Left lung (tissue), 10 donors: ENCODE measurements around the gene NAGLU. TPM values are rescaled to one million over a fixed set of nuclear protein-coding genes. Genes with fewer than 3 reads are reported as not detected.

Experiments
- ATAC-seq: fragments of 200-7000 bp; cut with Tn5 transposase; one replicate; pipeline ENCODE4 v1.9.1; 2020; ENCODE audit warnings: moderate library complexity
- DNase-seq, 4 donors: peaks; one replicate each; pipeline ENCODE4 v3.0.0-alpha.2; 2013 to 2020
- H3K27ac ChIP-seq, 2 donors: fragments of 200-600 bp; sonication (generic) in 1 of 2; one replicate each; pipeline versions ENCODE4 v1.5.0 to v1.8.0; 2020 to 2021
- H3K27me3 ChIP-seq, 2 donors: fragments of 200-600 bp; sonication (generic) in 1 of 2; one replicate each; pipeline versions ENCODE4 v1.5.0 to v1.8.0; 2020 to 2021
- H3K36me3 ChIP-seq, 2 donors: fragments of 200-600 bp; sonication (generic) in 1 of 2; one replicate each; pipeline versions ENCODE4 v1.5.0 to v1.8.0; 2020 to 2021
- H3K4me1 ChIP-seq, 2 donors: fragments of 200-600 bp; one replicate each; pipeline ENCODE4 v1.8.0; 2021
- H3K4me3 ChIP-seq, 2 donors: fragments of 200-600 bp; sonication (generic) in 1 of 2; one replicate each; pipeline versions ENCODE4 v1.5.0 to v1.8.0; 2020 to 2021; ENCODE audit warnings: mild to moderate bottlenecking in 1 of 2
- H3K9me3 ChIP-seq, 2 donors: fragments of 200-600 bp; sonication (generic) in 1 of 2; one replicate each; pipeline versions ENCODE4 v1.5.0 to v1.8.0; 2020 to 2021
- CTCF ChIP-seq, 2 donors: fragments of 200-600 bp; sonication (generic) in 1 of 2; IDR thresholded peaks; one replicate each; pipeline versions ENCODE4 v1.5.0 to v1.8.0; 2021; ENCODE audit warnings: antibody characterized with exemption in 2 of 2
- intact Hi-C, 2 donors: fragments of 100-400 bp; cut with DNase I; formaldehyde crosslinking; loops; one replicate each; pipeline versions ENCODE4 v1.11.2 to v1.14.2; 2022
- polyA plus RNA-seq, 6 donors: library from polyadenylated mRNA; unstranded; fragments of 120-200 nt; gene quantifications; one replicate each; pipeline ENCODE4 v1.2.1, GENCODE V29; 2013; ENCODE audit not compliant: insufficient read length in 6 of 6
- total RNA-seq, 2 donors: library from RNA; stranded (reverse); fragmentation: NEBNext Ultra II Directional; extraction: Animal tissue kit (Norgen Biotek cat#: 25700); gene quantifications; one replicate each; pipeline ENCODE4 v1.2.1, GENCODE V29; 2021
- donor health status: DM: no; HTN: yes; CAD: no.
- donor health status: DM: no; HTN: no; CAD: no.

The NAGLU gene
- total and polyA plus RNA-seq, 8 donors, result 10.3 to 56.2 (median 14.3) TPM

GRCh38 chr17:42563950-42564349 lies 27.9 kb downstream of the NAGLU start:
- intact Hi-C loops, result no loop called here
- H3K4me3 ChIP-seq, result peak overlapping the region in 1 of 2 donors; percentile 96

GRCh38 chr17:42564815-42565522 lies 28.9 kb downstream of the NAGLU start:
- no peak for TF ChIP-seq CTCF (IDR thresholded peaks at IDR 0.05)
- DNase-seq, result no peak
- H3K27ac ChIP-seq, result peak overlapping the region in 1 of 2 donors; percentile 23
- no peak for ATAC-seq
- no peak overlapping the region for H3K4me3 ChIP-seq
- H3K9me3 ChIP-seq, result no peaks in the 10 kb centered on the region
- H3K27me3 ChIP-seq, result no peaks in the 10 kb centered on the region
- peaks cover 0 to 40% of the 10 kb centered on the region in 2 donors for H3K36me3 ChIP-seq
- intact Hi-C loops, result no loop called here
- H3K4me1 ChIP-seq, result peaks cover 31 to 65% of the 10 kb centered on the region in 2 donors

More at GRCh38 chr17:42563950-42564349, 27.9 kb downstream of the NAGLU start:
- peaks cover 0 to 30% of the 10 kb centered on the region in 2 donors for H3K36me3 ChIP-seq
- H3K27me3 ChIP-seq, result no peaks in the 10 kb centered on the region
- peaks cover 31 to 61% of the 10 kb centered on the region in 2 donors for H3K4me1 ChIP-seq
- DNase-seq (no peak), ATAC-seq (no peak)
- TF ChIP-seq CTCF (IDR thresholded peaks at IDR 0.05), result no peak
- H3K9me3 ChIP-seq, result no peaks in the 10 kb centered on the region
- no peak overlapping the region for H3K27ac ChIP-seq

GRCh38 chr17:42565523-42566214 lies 29.6 kb downstream of the NAGLU start:
- Histone ChIP-seq H3K27ac (peak overlapping the region in 1 of 2 donors; percentile 97), H3K4me1 (peaks cover 31 to 71% of the 10 kb centered on the region in 2 donors), H3K4me3 (no peak overlapping the region), H3K27me3 (no peaks in the 10 kb centered on the region), H3K36me3 (peaks cover 0 to 47% of the 10 kb centered on the region in 2 donors), H3K9me3 (no peaks in the 10 kb centered on the region)
- intact Hi-C loops, result no loop called here
- TF ChIP-seq CTCF (IDR thresholded peaks at IDR 0.05), result no peak
- ATAC-seq (no peak), DNase-seq (no peak)

GRCh38 chr17:42566215-42566882 lies 30.3 kb downstream of the NAGLU start:
- Histone ChIP-seq H3K36me3 (peaks cover 0 to 54% of the 10 kb centered on the region in 2 donors), H3K4me1 (peaks cover 29 to 74% of the 10 kb centered on the region in 2 donors), H3K4me3 (peak overlapping the region; percentile 96), H3K27ac (peak overlapping the region; percentile 92 to 97), H3K9me3 (no peaks in the 10 kb centered on the region), H3K27me3 (no peaks in the 10 kb centered on the region)
- intact Hi-C loops, result no loop called here
- TF ChIP-seq CTCF (IDR thresholded peaks at IDR 0.05), result no peak
- ATAC-seq (peak; percentile 7), DNase-seq (no peak)
